Ishikawa (cell line): Measurements from ENCODE around the gene PARD3B.

Experiments
- CEBPB ChIP-seq: IDR thresholded peaks from 2 replicates; pipeline ENCODE4 v1.6.1; 2012
- CREB1 ChIP-seq: IDR thresholded peaks from 2 replicates; pipeline ENCODE4 v1.6.1; 2012; ENCODE audit warnings: low read depth
- EGR1 ChIP-seq: IDR thresholded peaks from 2 replicates; pipeline ENCODE4 v1.6.1; 2012
- EP300 ChIP-seq: IDR thresholded peaks from 2 replicates; pipeline ENCODE4 v1.6.1; 2012; ENCODE audit warnings: borderline replicate concordance
- NFIC ChIP-seq: IDR thresholded peaks from 2 replicates; pipeline ENCODE4 v1.6.1; 2012
- RAD21 ChIP-seq: IDR thresholded peaks from 2 replicates; pipeline ENCODE4 v1.6.1; 2012; ENCODE audit warnings: low read depth
- TAF1 ChIP-seq: IDR thresholded peaks from 2 replicates; pipeline ENCODE4 v1.6.1; 2012; ENCODE audit warnings: low read depth, mild to moderate bottlenecking
- TEAD4 ChIP-seq: IDR thresholded peaks from 2 replicates; pipeline ENCODE4 v1.6.1; 2012
- YY1 ChIP-seq: IDR thresholded peaks from 2 replicates; pipeline ENCODE4 v1.6.1; 2012; ENCODE audit warnings: low read depth
- ZBTB7A ChIP-seq: IDR thresholded peaks from 2 replicates; pipeline ENCODE4 v1.6.1; 2012; ENCODE audit warnings: low read depth
- TF ChIP-seq, protein P1 (sequence below): IDR thresholded peaks from 2 replicates; pipeline ENCODE4 v1.6.1; 2012
- TF ChIP-seq, protein P2 (sequence below): IDR thresholded peaks from 2 replicates; pipeline ENCODE4 v1.6.1; 2012; ENCODE audit warnings: low read depth, mild to moderate bottlenecking
- TF ChIP-seq, protein P3 (sequence below): IDR thresholded peaks from 2 replicates; pipeline ENCODE4 v1.6.1; 2012

DNA sequence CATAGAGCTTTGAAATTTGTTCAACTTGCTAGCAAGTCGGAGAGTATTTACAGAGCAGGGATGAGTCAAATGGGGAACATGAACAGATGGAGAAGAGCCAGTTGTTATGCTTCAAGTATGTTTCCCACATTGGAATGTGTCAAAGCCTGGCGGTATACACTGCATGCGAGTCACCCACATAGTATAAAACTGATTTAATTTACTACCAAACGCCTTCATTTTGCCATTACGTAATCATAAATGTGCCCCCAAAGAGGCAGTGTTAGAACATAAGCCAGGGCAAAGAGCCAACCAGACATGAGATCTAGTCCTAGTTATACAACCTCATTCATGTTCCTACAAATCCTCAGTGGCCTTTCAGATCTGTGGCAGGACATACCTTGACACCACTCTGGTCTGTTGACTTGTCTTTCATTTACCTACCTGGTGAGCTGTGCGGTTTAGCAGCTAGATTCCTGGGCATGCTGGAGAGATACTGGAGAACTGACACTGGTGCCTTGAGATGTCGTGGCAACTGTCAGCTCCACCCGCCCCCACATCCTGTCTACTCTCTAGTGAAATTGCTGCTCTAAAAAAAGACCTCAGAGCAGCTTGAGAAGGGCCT lies 1115.3 kb downstream of the PARD3B start:
- TF ChIP-seq TAF1 = no peak
- TF ChIP-seq TEAD4 = no peak
- TF ChIP-seq, protein P1, sequence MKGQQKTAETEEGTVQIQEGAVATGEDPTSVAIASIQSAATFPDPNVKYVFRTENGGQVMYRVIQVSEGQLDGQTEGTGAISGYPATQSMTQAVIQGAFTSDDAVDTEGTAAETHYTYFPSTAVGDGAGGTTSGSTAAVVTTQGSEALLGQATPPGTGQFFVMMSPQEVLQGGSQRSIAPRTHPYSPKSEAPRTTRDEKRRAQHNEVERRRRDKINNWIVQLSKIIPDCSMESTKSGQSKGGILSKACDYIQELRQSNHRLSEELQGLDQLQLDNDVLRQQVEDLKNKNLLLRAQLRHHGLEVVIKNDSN = no peak
- no peak for TF ChIP-seq CEBPB
- no peak for TF ChIP-seq NFIC
- TF ChIP-seq, protein P2, sequence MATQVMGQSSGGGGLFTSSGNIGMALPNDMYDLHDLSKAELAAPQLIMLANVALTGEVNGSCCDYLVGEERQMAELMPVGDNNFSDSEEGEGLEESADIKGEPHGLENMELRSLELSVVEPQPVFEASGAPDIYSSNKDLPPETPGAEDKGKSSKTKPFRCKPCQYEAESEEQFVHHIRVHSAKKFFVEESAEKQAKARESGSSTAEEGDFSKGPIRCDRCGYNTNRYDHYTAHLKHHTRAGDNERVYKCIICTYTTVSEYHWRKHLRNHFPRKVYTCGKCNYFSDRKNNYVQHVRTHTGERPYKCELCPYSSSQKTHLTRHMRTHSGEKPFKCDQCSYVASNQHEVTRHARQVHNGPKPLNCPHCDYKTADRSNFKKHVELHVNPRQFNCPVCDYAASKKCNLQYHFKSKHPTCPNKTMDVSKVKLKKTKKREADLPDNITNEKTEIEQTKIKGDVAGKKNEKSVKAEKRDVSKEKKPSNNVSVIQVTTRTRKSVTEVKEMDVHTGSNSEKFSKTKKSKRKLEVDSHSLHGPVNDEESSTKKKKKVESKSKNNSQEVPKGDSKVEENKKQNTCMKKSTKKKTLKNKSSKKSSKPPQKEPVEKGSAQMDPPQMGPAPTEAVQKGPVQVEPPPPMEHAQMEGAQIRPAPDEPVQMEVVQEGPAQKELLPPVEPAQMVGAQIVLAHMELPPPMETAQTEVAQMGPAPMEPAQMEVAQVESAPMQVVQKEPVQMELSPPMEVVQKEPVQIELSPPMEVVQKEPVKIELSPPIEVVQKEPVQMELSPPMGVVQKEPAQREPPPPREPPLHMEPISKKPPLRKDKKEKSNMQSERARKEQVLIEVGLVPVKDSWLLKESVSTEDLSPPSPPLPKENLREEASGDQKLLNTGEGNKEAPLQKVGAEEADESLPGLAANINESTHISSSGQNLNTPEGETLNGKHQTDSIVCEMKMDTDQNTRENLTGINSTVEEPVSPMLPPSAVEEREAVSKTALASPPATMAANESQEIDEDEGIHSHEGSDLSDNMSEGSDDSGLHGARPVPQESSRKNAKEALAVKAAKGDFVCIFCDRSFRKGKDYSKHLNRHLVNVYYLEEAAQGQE = no peak
- TF ChIP-seq EGR1 = no peak
- TF ChIP-seq EP300 = no peak
- no peak for TF ChIP-seq ZBTB7A
- TF ChIP-seq YY1 = no peak
- TF ChIP-seq RAD21 = no peak
- TF ChIP-seq CREB1 = no peak
- TF ChIP-seq, protein P3, sequence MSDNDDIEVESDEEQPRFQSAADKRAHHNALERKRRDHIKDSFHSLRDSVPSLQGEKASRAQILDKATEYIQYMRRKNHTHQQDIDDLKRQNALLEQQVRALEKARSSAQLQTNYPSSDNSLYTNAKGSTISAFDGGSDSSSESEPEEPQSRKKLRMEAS = no peak
